ENCODE measurements around the gene NSD2.

NSD2 gene

GRCh38 chr4:1945124-1945895 is 74.1 kb downstream of the NSD2 start:
- DNase-seq = no peak

GRCh38 chr4:1945912-1946311 is 74.7 kb downstream of the NSD2 start:
- DNase-seq = no peak

- no peak for DNase-seq
Measured at GRCh38 chr4:1948232-1948631, 77.0 kb downstream of the NSD2 start.

- DNase-seq = no peak
Measured at GRCh38 chr4:1948892-1949436, 77.8 kb downstream of the NSD2 start.

DNA sequence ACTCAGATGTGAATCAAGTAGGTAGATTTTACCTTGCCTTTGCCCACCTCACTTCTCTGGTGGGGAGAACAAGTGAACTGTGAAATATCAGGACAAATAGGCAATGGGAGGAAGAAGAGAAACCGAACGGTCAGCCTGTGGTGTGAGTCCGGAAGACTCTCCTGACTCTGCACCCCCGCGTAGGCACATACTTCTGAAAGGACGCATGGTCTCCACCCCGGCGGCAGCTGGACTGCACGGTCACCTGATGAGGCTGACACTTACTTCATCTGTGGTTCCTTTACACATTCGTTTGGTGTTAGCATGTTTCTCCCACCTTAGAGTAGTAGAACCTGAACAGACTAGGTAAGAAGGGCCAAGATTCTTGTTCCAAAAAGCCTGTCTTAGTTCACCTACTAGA is 79.2 kb downstream of the NSD2 start:
- DNase-seq = no peak

- no peak for DNase-seq
Measured at GRCh38 chr4:1952058-1952700, 81.0 kb downstream of the NSD2 start.

DNA sequence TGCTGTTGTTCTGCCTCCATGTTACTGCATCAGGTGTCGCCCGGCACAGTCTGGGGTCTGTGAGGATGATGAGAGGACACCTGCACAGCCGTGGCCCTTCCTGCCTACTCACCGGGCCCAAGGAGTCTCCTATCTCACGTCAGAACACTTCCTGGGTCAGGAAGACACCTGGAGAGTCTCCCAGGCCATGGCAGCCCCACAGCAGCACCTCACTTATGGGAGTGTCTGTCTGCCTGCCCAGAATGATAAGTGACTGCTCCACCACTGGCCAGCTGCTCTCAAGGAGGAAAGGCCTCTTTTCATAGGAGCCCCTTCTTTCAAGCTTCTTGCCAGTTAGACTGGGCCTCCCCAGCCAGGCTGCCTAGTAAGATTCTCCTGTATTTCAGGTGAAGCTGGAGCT is 81.5 kb downstream of the NSD2 start:
- no peak for DNase-seq

GRCh38 chr4:1953335-1953734 is 82.1 kb downstream of the NSD2 start:
- DNase-seq = no peak

DNA sequence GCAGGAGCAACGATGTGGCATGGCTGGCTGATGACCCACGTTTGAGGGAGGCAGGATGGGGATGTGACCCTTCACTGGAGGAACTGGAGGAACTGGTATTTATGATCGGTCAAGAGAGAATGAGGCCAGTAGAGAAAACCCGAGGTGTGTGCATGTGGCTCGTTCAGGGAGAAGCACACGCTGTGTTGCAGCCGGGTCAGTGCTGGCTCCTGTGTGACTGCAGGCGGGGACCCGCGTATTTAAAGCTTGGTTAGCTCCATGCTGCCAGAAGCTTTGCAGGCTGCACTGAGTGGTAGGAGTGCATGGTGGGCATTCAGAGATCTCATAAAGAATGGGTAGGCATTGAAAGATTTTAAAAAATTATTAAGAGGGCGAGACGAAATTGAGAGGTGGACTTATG is 85.4 kb downstream of the NSD2 start:
- DNase-seq = no peak

- no peak for DNase-seq
Measured at GRCh38 chr4:1958276-1959103, 87.3 kb downstream of the NSD2 start.

- no peak for DNase-seq
Measured at GRCh38 chr4:1959104-1959384, 87.9 kb downstream of the NSD2 start.

DNA sequence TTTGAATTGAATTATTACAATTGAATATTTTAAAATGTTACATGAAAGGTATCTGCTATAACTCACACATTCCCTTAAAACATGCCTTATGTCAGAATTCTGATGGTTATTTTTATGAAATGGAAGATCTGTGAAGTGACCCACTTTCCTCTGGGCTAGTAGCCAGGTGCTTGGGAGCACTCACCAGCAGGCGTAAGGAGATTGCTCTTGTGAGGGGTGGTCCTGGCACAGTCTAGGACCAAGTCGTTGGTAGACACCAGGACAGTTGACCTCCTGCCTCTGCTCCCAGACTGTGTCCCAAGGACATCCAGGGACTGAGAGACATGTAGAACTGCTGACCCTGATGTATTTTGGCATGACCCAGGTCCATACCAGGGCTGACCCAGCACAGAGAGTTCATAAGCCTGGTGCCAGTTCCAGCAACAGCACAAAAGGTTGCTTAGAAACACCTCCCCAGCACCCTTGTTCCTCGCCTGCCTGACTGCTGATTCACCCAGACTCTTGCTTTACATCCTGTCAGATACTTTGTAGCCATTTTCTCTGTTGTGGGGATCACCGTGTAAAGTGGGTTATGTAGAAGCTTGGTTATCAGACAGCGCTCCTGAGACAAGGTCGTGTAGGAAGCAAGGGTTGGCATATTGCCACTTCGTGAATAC is 89.1 kb downstream of the NSD2 start:
- DNase-seq = no peak

DNA sequence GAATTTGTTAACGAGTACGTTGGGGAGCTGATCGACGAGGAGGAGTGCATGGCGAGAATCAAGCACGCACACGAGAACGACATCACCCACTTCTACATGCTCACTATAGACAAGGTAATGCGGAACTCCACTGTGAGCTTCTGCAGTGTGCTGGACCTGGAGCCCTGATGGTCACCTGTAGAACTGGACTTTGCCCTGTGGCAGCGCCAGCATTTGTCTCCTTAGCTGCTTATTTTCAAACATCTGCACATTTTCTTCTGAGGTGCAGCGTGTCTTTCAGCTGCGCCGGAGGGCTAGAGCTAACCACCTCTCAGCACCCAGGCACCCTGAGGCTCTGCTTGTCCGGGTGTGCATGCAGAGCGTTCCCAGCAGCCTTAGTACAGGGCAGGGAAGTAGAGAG is 89.8 kb downstream of the NSD2 start:
- no peak for DNase-seq

DNA sequence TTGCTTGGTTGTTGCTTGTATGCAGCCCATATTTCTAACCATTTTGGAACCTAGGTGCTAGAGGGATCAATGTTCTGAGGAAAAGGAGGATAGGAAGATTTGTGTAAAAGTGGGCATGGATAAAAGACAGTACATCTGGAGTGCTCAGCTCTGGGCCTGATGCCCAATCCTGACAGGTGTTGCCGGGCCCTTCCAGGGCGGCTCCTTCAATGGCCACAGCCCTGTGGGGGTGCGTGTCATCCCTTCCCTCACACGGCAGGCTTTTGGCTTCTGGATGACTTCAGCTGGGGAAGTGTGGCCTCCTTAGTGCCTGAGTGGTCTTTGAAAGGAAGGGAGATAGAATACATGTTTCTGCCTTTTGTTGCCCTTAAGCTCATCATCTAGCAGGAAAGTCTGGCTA is 90.4 kb downstream of the NSD2 start:
- no peak for DNase-seq

DNA sequence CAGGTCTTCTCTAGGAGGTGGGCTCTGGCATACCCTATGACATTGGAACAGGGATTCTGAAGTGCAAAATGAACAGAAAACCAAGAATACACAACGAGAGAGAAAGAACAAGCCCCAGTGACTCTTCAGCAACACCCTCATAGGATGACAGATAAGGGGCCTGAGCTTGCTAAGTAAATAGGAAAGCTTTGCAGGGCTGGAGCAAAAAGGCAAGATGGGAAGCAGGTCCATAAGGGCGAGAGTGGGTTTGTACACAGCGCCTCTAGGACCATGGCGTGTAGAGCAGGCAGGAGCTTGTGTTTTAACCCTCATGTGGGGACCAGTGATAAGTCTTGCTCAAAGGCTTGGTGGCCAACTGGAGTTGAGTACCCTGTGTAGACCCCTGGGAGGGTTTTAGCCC is 91.8 kb downstream of the NSD2 start:
- DNase-seq = no peak

GRCh38 chr4:1964443-1964842 is 93.2 kb downstream of the NSD2 start:
- no peak for DNase-seq

DNA sequence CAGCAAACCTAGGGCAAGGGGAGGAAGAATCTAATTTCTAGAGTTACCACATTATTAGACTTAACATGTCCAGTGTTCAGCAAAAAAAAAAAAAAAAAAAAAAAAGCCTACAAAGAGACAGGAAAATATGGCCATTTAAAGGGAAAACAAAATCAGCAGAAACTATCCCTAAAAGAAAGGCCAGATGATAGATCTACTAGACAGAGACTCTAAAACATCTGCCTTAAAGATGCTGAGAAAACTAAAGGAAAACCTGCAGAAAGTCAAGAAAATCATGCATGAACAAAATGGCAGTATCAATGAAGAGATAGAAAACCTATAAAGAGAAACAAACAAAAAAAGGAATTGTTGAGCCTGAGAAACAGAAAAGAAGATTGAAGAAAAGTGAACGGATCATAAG is 93.8 kb downstream of the NSD2 start:
- no peak for DNase-seq

DNA sequence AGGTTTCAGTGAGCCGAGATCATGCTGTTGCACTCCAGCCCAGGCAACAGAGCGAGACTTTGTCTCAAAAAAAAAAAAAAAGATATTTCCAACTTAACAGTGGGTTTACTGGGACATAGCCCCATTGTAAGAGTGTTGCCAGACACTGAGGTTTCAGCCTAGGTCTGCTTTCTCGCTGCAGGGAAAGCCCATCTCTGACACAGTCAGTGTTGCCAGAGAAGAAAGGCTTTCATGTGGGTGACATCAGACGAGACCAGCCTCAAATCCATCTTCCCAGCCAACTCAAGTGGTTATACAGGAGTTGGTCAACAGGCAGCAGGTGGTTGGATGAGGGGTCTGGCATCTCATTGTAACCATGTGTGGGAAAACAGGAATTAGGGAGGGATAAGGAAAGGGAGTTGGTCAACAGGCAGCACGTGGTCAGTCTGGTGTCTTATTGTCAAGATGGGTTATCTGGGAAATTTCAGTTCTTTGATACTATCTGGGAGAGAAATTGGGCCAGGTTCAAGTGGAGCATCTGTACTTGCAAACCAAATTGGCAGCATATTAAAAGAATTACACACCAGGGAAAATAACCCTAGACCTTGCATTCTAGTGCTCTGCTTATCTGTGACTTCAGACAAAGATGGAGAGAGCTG is 96.4 kb downstream of the NSD2 start:
- DNase-seq = no peak

- DNase-seq = no peak
Measured at GRCh38 chr4:1968686-1969295, 97.6 kb downstream of the NSD2 start.

- no peak for DNase-seq
Measured at GRCh38 chr4:1969928-1970723, 98.9 kb downstream of the NSD2 start.

DNA sequence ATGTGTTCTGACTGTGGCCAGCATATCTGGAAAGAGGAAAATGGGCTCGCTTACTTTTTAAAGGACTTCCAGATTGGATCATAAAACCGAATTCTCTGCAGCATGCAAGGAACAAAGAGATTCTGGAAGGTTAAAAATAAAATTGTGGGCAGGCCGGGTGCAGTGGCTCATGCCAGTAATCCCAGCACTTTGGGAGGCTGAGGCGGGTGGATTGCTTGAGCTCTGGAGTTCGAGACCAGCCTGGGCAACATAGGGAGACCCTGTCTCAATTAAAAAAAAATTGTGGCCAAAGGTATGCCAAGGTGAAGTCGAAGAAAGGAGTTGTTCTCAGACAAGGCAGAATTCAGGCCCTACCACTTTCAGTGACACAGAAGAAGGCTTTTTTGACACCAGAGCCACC is 99.7 kb downstream of the NSD2 start:
- no peak for DNase-seq
